ENCODE results near the gene TUBA4B.

DNA sequence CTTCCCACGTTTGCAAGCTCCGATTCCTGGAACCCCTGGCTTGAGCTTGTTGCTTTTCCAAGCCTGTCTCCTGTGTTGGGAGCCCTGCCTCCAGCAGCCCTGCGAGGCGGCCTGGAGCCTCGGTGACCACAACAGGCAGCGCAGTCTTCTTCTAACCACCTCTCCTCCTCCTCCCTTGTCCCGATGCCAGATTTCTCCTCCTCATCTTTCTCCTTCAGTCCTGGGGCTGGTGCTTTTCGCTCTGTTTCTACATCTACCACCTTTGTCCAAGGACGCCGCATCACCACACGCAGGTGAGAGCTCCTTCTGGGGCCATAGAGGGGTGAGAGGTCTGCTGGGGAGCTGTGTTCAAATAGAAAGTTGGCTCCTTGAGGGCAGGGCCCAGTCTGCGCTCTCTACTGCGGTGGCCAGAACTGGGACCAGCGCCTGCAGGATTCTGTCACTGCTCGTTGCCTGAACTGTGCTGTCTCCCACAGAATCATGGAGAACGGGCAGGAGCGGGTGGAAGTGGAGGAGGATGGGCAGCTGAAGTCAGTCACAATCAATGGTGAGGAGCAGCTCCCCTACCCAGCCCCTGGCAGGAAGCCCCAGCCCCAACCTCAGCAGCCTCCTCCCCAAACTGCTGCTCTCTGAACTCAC lies 30.0 kb downstream of the TUBA4B start:
- TF ChIP-seq CTCF (IDR thresholded peaks at IDR 0.05) (no peak), POLR2A (IDR thresholded peaks at IDR 0.05) (no peak)
